DMS79 treated with DMSO at 0.1 percent for 48 hours (cell line): Measurements from ENCODE around the gene C2orf80.
"Not testable (repeated sequence)": the region's sequence is repeated elsewhere in the genome, so short reads cannot be mapped to it uniquely, and the experiment has no call there.

Source experiments
- DNase-seq: peaks from one replicate; lab custom pipeline; 2025; lab: John Stamatoyannopoulos, UW

C2orf80 gene

DNA sequence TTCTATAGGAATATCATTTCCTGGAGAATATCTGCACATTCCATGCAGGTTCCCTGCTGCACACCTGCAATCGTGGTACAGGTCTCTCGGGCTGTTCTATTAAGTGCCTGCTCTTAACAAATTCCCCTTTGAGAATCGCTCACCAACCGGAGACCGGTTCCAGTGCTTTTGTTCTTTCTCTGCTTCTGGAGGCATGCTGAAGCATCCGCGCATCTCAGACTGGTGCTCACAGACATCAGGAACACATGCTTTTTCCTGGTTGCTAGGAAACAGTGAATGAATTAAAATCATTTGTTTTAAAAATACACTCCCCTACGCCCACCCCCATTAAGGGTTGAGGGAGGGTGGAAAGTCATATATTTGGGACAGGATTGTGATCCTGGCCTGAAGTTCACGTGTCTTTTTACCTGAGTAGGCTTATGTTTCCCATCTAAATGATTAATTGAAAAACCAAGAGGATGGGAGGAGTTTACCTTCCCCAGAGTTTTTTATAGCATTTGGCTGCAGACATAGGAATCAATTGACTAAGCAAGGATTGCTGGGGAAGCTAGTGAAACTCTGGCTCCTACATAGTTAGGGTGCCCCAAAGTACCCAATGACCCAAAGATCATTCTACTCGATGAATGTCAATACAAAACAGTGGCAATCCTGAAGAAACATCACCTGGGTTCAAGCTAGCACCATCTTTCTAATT is at the start of gene C2orf80:
TSS of gene C2orf80 (minus strand) at position 221 of the 694 bp plus-strand sequence. CDS start 3,044 bp downstream, outside the sequence.
- DNase-seq = peak; percentile 29

DNA sequence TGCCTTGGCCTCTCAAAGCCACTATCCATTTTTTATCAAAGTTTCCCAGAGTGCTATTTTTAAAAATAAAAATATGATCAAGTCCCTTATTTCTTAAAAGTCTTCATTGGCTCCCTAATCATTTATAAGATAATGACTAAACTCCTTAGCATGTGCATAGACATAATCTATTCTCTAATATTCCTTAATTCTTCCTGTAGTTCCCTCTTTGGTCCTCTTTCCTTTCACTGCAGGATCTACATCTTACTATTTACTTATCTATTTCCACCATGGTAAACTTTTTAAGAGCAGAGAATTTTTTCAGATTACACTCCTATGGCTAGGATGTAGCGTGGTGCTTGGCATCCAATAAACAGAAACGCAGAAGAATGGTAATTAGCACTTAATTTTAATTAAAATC is 46.0 kb upstream of the C2orf80 start:
- DNase-seq = no peak

DNA sequence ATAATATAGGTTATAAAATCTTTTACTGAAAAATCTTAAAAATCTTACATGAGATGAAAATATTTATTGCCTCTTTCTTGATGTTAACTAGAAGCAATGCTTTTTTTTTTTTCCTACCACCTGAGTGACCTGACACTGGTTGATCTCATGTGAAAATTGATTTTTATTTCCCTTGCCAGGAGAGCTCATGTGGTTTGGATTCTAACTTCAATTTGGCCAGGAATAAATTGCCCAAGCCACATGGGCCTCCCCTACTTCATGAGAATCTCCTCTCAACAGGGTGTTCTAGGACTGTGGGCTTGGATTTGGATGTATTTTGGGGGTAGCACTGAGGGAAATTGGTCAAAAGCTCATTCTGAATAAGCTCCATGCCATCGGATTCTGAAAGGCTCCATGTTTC is 45.0 kb upstream of the C2orf80 start:
- no peak for DNase-seq

- no peak for DNase-seq
Measured at GRCh38 chr2:208228476-208228875, 38.6 kb upstream of the C2orf80 start.

GRCh38 chr2:208227581-208228232 is 37.9 kb upstream of the C2orf80 start:
- DNase-seq = no peak

DNA sequence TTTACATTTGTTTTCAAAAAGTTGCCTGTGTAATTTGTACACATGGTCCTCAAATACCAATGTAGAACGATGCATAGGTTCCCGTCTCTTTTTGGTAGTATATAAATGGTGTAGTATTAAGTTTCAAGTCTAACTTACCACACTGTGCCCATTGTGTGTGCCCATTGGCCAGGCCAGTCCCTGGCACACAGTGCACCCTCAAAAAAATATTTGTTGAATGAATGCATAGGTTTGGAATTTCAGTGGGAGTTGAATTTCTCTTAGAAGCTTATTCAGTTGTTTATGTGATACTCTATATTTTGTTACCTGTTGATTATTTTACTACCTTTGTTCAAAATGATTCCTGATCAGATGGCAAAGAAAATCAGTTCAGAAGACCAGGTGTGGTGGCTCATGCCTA is 35.0 kb upstream of the C2orf80 start:
- DNase-seq = no peak

DNA sequence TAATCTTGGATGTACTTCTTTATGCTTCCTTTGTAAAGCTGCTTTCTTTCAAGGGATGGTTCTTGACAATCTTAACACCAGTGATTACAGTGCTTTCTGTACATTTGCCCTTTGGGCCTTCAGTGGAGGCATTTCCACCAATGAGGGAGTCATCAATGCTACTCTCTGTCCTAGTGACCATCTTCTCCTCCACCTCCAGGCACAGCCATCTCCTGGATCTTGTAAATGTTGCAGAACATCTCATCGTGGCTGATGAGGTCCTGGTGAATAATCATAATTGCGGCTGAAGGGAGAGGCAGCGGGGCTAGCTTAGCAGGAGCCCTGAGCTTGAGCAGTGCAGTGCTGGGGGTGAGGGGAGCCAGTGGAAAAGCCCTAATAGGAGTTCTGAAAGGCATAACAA is 32.5 kb upstream of the C2orf80 start:
- no peak for DNase-seq

DNA sequence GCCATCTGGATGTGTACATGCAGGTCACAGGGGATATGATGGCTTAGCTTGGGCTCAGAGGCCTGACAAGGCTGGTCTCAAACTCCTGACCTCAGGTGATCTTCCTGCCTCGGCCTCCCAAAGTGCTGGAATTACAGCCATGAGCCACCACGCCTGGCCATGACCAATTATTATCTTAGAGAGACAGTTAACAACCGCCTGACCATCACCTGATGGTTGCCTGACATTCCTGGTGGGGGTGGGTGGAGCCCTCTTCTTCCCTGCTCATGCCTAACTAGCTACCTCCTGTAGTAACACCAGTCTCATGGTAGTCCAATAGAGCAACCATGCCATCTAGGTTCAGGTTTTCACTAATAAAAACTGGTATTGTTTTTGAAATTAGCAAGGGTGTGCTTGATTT is 32.0 kb upstream of the C2orf80 start:
- not testable (repeated sequence) for DNase-seq

- no peak for DNase-seq
Measured at GRCh38 chr2:208210688-208211451, 21.0 kb upstream of the C2orf80 start.

- no peak for DNase-seq
Measured at GRCh38 chr2:208208335-208209085, 18.7 kb upstream of the C2orf80 start.

DNA sequence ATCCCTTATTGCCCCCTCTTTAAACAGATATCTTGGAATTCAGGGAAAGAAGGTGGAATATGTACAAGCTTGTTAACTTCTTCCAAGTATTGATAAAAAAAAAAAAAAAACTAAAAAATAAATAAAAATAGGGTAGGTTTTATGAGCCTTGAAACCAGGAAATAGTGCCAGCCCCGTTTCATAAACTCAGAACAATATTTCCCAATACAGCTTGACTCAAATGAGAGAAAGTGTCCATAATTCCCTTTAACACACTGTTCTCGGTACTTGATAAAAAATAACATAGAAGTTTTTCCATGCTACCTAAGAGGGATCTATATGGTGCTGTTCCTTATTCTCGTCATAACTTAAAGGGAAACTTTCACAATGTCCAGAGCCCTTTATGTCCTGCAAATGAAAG is 17.9 kb upstream of the C2orf80 start:
- no peak for DNase-seq

GRCh38 chr2:208204166-208204565 is 14.3 kb upstream of the C2orf80 start:
- no peak for DNase-seq

GRCh38 chr2:208195531-208195930 is 5.7 kb upstream of the C2orf80 start:
- DNase-seq = no peak

GRCh38 chr2:208192611-208193236 is 2.9 kb upstream of the C2orf80 start:
- DNase-seq = no peak

- DNase-seq = no peak
Measured at GRCh38 chr2:208189069-208189809, 591 bp downstream of the C2orf80 start.

- DNase-seq = no peak
Measured at GRCh38 chr2:208186893-208187292, 2.9 kb downstream of the C2orf80 start.

- DNase-seq = no peak
Measured at GRCh38 chr2:208186465-208186864, 3.4 kb downstream of the C2orf80 start.

GRCh38 chr2:208183972-208184705 is 5.7 kb downstream of the C2orf80 start:
- DNase-seq = no peak

DNA sequence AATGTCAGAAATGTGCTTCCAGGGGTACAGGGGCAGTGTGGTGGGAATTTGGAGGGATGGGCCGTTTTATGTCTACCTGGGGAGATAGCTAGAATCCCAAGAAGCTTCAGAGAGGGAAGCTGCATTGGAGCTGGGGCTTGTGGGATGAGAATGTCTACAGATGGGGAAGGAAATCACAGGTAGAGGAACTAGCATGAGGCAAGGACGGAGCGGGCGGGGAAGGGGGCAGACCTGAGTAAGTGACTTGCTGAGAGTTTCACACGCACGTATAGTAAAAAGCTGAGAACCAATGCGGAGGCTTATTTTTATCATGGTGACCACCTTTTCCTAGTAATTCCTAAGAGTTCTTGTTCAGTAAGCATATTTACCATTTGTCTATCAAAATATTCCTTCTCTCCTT is 6.3 kb downstream of the C2orf80 start:
- no peak for DNase-seq

DNA sequence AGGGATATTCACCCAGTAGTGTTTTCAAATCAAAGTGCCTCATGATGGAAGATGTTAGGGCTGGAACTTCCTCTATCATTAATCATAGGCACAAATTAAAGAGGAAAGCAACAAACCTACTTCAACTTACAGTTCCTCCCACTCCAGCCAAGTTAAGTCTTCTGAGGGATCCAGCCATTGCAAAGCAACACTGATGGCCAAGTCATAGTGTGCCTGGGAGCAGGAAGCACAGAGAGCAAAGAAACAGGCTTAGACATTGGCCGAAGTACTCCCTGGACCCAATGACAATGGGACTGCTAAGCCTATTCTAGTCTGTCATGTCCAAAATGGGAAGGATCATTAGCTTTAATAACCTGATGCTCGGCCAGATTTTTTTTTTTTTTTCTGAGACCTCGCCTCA is 7.0 kb downstream of the C2orf80 start:
- DNase-seq = no peak
